ENCODE measurements around the gene GFAP. TPM values are rescaled to one million over a fixed set of nuclear protein-coding genes. Genes with fewer than 3 reads are reported as not detected.
A peak's percentile ranks its signal among the peaks of the same experiment; 100 is the strongest.

GFAP gene
- total RNA-seq, 1 donor: under 0.01 TPM

DNA sequence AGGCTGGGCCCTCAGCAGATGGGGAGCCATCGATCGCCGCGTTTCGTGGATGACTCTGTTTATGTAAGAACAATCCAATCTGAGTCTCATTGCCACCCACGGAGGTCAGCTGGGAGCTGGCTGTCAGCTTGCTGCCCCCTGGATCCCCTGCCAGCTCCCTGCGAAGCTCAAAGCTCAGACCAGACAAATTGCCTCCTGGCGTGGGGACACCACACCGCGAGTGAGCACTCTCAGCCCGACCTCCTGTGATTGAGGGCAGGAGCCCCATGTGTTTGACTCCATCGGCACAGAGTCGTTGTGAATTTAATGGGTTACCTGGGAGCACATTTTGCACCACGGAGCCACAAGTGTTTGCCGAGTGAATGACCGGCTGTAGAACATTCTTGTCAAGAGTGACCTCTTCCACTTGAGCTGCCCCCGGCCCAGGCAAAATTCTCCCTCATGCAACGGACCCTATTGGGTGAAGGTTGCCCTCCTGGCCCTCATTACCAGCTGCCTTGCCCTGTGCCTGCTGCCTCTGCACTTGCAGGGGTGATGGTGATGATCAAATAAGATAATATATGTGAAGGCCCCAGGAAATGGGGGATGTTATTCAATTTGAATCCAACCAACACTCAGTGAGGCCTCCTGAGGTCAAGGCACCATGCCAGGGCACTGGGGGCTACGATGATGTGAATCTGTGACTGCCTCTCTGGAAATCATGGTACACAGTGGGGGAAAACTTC is 7.6 kb upstream of the GFAP start:
- Histone ChIP-seq H3K36me3 (ENCODE audit: insufficient read depth, low read length) (peaks cover 14% of the 10 kb centered on the region), H3K4me2 (ENCODE audit: insufficient read depth, low read length) (no peak overlapping the region), H3K27ac (ENCODE audit: low read depth, low read length) (no peak overlapping the region), H3K4me1 (ENCODE audit: insufficient read depth, low read length) (no peaks in the 10 kb centered on the region), H3K27me3 (ENCODE audit: insufficient read depth, low read length) (no peaks in the 10 kb centered on the region), H3K4me3 (ENCODE audit: insufficient read depth, low read length) (no peak overlapping the region), H3K9me3 (ENCODE audit: low read depth, low read length) (no peaks in the 10 kb centered on the region), H3K79me2 (ENCODE audit: insufficient read depth, low read length) (no peaks in the 10 kb centered on the region), H2AFZ (ENCODE audit: low read length) (no peak overlapping the region), H4K20me1 (ENCODE audit: insufficient read depth, low read length) (no peaks in the 10 kb centered on the region)
- DNase-seq (ENCODE audit: insufficient read length, low spot score, missing footprints): peak; percentile 34
- TF ChIP-seq, protein P1, sequence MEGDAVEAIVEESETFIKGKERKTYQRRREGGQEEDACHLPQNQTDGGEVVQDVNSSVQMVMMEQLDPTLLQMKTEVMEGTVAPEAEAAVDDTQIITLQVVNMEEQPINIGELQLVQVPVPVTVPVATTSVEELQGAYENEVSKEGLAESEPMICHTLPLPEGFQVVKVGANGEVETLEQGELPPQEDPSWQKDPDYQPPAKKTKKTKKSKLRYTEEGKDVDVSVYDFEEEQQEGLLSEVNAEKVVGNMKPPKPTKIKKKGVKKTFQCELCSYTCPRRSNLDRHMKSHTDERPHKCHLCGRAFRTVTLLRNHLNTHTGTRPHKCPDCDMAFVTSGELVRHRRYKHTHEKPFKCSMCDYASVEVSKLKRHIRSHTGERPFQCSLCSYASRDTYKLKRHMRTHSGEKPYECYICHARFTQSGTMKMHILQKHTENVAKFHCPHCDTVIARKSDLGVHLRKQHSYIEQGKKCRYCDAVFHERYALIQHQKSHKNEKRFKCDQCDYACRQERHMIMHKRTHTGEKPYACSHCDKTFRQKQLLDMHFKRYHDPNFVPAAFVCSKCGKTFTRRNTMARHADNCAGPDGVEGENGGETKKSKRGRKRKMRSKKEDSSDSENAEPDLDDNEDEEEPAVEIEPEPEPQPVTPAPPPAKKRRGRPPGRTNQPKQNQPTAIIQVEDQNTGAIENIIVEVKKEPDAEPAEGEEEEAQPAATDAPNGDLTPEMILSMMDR (IDR thresholded peaks at IDR 0.05; ENCODE audit: extremely low read depth, low read depth, low read length): no peak

GRCh38 chr17:44922136-44922535 is 6.8 kb upstream of the GFAP start:
- no peaks in the 10 kb centered on the region for H4K20me1 ChIP-seq (ENCODE audit: insufficient read depth, low read length)
- no peak overlapping the region for H3K27ac ChIP-seq (ENCODE audit: low read depth, low read length)
- H3K79me2 ChIP-seq (ENCODE audit: insufficient read depth, low read length): no peaks in the 10 kb centered on the region
- peaks cover 4% of the 10 kb centered on the region for H3K4me1 ChIP-seq (ENCODE audit: insufficient read depth, low read length)
- no peak overlapping the region for H2AFZ ChIP-seq (ENCODE audit: low read length)
- peak; percentile 13 for DNase-seq (ENCODE audit: insufficient read length, low spot score, missing footprints)
- H3K4me3 ChIP-seq (ENCODE audit: insufficient read depth, low read length): no peak overlapping the region
- no peaks in the 10 kb centered on the region for H3K9me3 ChIP-seq (ENCODE audit: low read depth, low read length)
- no peak overlapping the region for H3K4me2 ChIP-seq (ENCODE audit: insufficient read depth, low read length)
- TF ChIP-seq, protein P1 (IDR thresholded peaks at IDR 0.05; ENCODE audit: extremely low read depth, low read depth, low read length): no peak
- no peaks in the 10 kb centered on the region for H3K27me3 ChIP-seq (ENCODE audit: insufficient read depth, low read length)
- peaks cover 8% of the 10 kb centered on the region for H3K36me3 ChIP-seq (ENCODE audit: insufficient read depth, low read length)

DNA sequence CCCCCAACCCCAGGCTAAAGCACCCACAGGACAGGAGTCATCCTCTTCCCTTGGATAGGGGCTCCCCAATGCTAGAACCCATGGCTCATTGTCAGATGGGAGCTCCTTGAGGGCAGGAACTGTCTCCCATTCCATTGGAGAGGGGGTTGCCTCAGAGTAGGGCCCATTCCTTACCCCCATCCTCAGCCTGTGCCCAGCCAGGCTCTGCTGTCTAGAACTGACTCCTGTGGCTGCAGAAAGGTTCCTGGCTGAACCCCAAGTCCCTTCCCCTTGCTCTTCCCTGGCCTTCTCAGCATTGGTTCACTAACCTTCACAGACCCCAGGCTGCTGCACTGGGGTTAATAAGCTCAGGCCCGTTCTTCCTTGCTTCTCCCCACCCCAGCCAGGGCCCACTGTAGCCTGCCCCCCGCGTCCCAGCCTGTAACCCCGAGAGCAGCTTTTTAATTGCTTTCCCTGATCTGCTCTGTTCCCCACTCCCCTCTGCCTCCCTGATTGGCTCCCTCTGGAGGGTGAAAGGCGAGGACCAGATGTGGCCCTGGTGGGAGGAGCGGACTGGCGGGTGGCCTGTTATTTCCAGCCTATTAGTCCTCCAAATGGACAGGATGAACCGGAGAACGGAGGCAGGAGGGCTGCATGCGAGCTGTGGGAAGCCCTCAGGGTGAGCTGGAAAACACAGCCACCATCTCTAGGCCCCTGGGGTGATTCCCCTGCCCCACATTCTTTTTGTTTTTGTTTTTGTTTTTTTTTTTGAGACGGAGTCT is 6.0 kb upstream of the GFAP start:
- Histone ChIP-seq H3K9me3 (ENCODE audit: low read depth, low read length) (no peaks in the 10 kb centered on the region), H3K4me1 (ENCODE audit: insufficient read depth, low read length) (peaks cover 10% of the 10 kb centered on the region), H3K4me3 (ENCODE audit: insufficient read depth, low read length) (no peak overlapping the region), H3K27ac (ENCODE audit: low read depth, low read length) (no peak overlapping the region), H3K27me3 (ENCODE audit: insufficient read depth, low read length) (no peaks in the 10 kb centered on the region), H3K4me2 (ENCODE audit: insufficient read depth, low read length) (no peak overlapping the region), H3K36me3 (ENCODE audit: insufficient read depth, low read length) (no peaks in the 10 kb centered on the region), H3K79me2 (ENCODE audit: insufficient read depth, low read length) (no peaks in the 10 kb centered on the region), H2AFZ (ENCODE audit: low read length) (no peak overlapping the region), H4K20me1 (ENCODE audit: insufficient read depth, low read length) (no peaks in the 10 kb centered on the region)
- TF ChIP-seq, protein P1 (IDR thresholded peaks at IDR 0.05; ENCODE audit: extremely low read depth, low read depth, low read length): no peak
- peak; percentile 62 for DNase-seq (ENCODE audit: insufficient read length, low spot score, missing footprints)

DNA sequence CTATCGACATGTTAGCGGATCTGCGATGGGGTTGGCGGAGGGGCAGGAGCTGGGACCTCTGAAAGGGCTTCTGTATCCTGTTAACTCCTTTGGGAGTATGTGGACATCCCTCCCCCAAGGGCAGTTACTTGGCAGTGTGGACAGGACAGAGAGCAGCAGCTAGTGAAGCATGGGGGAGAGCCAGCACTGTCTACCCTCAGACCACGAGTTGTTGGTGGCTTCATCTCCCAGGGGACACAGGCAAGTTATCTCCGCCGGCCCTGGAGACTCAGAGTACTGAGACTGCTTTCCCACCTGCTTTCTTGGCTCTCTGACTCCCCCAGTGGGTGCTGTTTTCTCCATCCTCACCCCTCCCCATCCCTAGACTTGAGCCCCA is 5.3 kb upstream of the GFAP start:
- peak; percentile 52 for DNase-seq (ENCODE audit: insufficient read length, low spot score, missing footprints)
- Histone ChIP-seq H3K27ac (ENCODE audit: low read depth, low read length) (no peak overlapping the region), H3K9me3 (ENCODE audit: low read depth, low read length) (no peaks in the 10 kb centered on the region), H4K20me1 (ENCODE audit: insufficient read depth, low read length) (no peaks in the 10 kb centered on the region), H3K27me3 (ENCODE audit: insufficient read depth, low read length) (no peaks in the 10 kb centered on the region), H3K79me2 (ENCODE audit: insufficient read depth, low read length) (no peaks in the 10 kb centered on the region), H3K36me3 (ENCODE audit: insufficient read depth, low read length) (no peaks in the 10 kb centered on the region), H3K4me1 (ENCODE audit: insufficient read depth, low read length) (peaks cover 10% of the 10 kb centered on the region), H2AFZ (ENCODE audit: low read length) (no peak overlapping the region), H3K4me2 (ENCODE audit: insufficient read depth, low read length) (peak overlapping the region; percentile 29), H3K4me3 (ENCODE audit: insufficient read depth, low read length) (no peak overlapping the region)
- TF ChIP-seq, protein P1 (IDR thresholded peaks at IDR 0.05; ENCODE audit: extremely low read depth, low read depth, low read length): no peak

Data from osteoblast (primary cell).